HG02678 (cell line): ENCODE measurements around the gene RSPRY1.

Experiments
- ATAC-seq: cut with Tn5 transposase; IDR thresholded peaks from one replicate; pipeline ENCODE4 v1.9.1; 2021; ENCODE audit warnings: mild to moderate bottlenecking, moderate library complexity; ENCODE audit not compliant: unreplicated experiment

The RSPRY1 gene

GRCh38 chr16:57289391-57290257, 103.5 kb downstream of the RSPRY1 start:
- no peak for ATAC-seq
